ENCODE results near the gene ADGRF4.
A peak's percentile ranks its signal among the peaks of the same experiment; 100 is the strongest.

ADGRF4 gene

GRCh38 chr6:47698342-47698787 is at the start of gene ADGRF4:
ADGRF4 (plus strand) TSS chr6:47698580; CDS start chr6:47707246, 8,666 bp downstream.
- DNase-seq = no peak

DNA sequence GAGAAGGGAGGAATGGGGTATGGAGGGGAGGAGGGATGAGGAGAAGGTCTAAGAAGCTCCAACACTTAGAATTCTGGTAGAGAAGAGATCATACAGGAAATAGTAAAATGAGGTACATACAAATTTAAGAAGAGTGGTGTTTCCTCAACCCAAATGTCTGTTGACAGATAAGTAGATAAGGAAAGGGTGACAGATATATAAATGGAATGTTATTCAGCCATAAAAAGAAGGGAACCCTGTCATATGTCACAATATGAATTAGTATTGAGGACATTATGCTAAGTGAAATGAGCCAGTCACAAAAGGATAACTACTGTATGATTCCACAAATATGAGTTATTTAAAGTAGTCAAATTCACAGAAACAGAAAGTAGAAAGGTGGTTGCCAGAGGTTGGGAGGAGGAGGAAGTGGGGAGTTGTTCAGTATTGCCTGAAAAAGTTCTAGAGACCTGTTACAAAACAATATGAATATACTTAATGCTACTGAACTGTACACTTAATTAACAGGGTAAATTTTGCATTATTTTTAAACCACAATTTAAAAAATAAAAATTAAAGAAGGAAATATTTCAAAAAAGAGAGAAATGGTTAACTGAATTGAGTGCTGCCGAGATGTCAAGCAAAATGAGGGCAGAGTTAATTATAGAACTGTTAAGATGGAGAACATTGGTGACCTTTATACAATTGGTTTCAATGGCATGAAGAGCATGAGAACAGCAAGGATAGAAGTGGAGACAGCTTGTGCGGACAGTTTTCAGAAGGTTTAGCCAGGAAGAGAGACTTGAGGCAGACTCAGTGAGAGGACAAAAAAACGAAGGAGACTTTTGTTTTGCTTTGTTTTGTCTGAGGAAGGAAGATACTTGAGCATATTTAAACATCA is 47.6 kb upstream of the ADGRF4 start:
- DNase-seq = no peak

- no peak for DNase-seq
These were observed 46.9 kb upstream of the ADGRF4 start for GRCh38 chr6:47651505-47651944.

- DNase-seq = no peak
These were observed 44.7 kb upstream of the ADGRF4 start for GRCh38 chr6:47653706-47654105.

DNA sequence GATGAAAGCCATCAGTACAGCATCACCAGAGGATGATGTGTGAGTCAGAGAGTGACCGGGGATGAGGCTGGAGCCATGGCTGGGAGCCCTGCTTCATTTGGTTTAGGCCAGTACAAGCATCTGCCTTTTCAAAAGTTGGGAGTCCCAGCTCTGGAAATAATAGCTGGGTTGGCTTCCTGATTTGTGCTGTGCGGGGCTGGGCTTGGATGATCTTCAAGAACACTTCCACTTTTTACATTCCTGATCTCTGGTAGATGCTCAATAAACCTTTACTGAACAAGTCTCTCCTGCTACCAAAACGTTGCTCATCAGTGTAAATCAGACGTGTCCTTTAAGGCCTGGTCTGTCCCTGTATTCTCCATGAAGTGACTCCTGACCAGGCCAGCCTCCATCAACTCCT is 44.1 kb upstream of the ADGRF4 start:
- no peak for DNase-seq

DNA sequence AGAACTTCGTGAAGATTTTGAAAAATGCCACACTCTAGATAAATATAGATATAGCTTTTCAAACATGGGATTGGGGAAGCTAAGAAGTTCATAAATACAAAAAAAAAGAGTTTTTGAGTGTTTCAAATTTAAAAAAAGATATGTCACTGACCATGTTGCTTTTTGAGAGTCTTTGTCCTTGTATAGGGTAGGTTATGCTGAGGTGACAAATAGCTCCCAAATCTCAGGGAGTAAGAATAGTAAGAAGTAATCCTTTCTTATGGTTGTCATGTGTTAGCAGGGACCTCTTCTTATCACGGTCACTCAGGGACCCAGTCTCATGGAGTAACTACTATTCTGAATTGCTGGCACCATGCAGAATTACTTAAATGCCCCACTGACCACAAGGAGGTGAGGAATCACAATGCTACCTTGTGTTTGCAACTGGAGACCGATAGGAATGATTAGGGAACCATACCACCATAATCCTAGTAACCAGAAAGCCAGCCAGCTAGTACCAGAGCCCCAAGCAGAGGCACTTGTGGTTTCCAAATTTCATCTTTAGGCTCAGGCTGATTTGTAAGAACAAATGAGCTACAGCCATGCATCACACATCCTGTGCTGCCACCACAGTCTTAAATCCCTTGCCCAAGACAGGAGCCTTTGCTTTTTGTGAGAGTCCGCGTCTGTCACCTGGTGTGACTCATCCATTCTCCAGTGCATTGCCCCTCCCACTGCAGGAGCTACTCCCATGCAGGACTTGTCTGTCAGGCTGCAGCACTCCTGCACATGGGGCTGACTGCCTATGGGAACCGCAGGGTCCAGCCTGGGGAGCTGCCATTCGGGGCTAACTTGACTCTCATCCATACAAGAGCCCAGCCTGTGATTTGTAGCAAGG is 42.4 kb upstream of the ADGRF4 start:
- DNase-seq = no peak

DNA sequence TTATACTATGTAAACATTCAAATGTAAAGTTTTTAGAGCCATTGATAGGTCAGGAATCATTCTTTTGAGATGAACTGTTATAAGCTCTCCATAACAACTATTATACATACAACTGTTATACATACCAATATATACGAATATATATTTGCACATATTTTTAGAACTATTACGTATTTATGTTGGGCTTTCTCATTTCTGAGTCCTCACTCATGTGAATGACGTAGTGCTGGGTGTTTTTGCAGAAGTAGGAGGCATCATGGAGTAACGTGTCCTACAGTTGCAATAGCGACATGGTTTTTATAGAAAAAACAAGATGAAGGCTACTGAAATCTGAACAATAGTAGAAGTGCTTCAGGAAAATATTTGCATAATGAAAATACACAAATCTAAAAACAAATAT is 36.4 kb upstream of the ADGRF4 start:
- DNase-seq = no peak

DNA sequence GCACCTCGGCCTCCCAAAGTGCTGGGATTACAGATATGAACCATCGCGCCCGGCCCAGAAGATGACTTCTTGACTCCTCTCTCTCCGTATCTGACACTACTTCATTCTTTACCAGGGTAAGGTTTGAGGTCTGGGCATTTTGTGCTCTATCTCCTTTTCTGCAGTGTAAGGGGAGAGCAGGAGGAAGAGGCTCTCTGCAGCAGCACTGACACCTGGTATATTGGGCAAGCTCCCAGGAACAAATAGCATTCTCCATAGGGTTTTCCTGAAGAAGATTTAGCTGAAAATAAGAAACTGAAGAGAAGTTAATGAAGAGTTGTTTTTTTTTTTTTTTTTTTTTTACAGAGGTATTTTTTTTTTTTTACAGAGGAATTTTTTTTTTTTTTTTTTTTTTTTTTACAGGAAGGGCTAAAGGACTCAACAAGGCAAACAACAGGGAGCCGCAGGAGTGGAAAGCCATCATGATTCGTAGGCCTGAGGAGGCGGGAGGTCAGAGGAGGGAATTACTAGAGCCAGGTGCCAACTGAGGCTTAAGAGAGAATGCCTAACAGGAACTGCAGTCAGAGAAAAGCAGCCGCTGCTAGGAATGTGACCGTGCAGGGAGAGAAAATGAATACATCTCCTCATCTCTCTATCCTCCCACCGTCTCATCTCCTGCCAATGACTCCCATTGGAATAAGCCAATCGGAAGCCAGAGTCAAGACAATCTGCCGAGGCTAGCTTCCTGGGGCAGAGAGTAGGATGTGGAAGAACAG is 34.7 kb upstream of the ADGRF4 start:
- DNase-seq = no peak

DNA sequence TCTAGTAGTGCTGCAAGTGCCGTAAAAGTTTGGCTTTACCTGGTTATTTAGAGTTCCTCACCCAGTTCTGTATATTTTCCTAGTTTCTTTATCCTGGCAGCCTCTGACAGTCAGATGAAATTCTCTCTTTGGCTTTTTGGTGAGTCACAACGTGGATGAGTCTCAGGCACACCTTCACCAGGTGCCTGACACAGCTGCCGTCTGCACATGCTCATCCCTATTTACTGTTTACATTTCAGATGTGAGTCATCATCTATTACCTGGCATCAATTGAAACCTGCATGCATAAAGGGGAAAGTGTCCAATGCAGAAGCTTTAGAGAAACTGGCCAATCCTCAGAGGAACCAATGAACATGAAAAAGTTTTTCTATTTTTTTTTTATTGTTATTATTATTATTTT is 33.3 kb upstream of the ADGRF4 start:
- peak; percentile 13 for DNase-seq

DNA sequence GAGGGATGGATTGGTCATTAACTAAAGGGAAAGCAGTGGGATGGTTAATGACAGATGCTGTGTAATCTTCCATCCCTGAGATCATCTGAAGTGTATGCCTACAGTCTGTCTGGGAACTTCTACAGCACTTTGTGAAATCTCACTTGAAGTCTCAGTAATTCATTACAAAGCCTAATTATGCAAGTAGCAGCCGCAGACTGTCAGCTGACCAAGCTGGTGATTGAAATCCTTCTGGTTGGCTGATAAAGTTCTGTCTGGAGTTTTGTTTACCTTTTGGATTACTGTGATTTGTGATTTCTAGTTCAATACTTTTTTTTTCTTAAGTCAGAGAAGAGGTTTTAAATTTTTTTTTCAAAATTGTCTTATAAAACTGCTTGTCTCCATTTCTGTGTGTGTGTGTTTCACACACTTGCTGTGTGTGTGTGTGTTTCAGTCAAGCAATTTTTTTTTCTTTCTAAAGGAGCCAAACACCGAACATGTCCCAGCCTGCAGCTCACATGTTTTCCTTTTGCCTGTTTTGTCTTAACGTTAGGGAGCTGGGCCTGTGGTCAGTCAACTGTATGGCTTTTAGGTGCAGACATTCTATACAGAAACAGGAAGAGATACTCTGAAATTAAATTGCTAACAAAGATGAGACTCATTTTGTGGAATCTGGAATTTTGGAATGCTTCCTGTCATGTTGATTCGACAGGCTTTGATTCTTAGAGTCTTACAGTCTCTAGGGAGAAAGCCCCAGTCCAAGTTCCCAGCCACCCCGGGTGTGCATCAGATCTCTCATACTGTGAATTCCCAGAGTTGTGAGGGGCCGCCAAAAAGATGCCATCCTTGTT is 28.5 kb upstream of the ADGRF4 start:
- DNase-seq = no peak

DNA sequence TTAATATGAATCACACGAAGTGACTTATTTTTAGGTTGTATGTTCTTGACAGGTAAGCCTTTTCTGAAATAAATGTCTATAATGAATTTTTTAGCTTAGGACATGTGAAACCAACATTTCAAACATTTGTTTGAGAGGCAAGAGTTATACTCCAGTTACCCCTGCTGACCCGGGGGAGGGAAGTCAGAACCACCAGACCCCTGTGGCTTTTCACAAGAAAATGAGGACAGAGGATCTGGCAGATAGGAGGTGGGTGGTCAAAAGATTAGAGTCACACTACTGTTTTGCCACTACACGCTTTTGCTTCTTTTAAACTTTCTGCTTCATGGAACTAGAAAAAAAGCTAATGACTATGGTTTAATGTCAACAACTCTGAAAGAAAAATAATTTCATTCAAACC is 27.5 kb upstream of the ADGRF4 start:
- DNase-seq = no peak

DNA sequence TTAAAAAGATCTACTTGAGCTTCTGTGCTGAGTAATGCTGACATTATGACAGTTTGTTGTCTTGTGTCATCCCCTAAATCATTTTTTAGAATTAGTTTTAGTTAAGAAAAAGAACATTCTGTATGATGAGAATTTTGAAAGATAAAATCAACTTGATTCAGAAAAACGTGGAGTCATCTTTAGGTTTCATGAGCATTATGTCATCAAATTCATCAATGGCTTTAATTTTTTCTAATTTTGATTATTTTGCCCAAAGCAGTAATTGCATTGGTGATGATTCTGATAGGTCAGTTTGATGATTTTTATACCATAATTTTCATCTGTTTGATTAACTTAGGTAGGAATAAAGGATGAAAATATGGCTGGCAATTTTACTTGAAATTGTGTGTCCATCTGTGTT is 26.6 kb upstream of the ADGRF4 start:
- no peak for DNase-seq

GRCh38 chr6:47672816-47673215 is 25.6 kb upstream of the ADGRF4 start:
- no peak for DNase-seq

DNA sequence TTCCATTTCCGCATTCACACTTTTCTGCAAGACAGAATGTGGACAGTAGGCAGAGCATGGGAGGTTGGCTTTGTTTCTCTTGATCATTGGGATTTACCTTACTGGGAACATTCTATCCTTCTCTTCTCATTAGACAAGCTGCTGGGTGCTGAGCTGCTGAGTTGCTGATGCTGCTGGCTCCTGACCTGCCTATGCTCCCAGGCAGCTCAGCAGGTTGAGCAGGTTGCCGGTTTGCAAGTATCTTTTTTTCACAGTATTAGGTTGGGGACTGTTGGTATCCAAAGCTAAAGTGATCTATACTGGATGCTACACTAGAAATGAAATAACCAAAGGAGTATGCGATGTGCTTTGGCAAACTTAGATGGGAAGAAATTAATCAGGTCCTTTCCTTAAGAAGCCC is 23.7 kb upstream of the ADGRF4 start:
- no peak for DNase-seq

- no peak for DNase-seq
These were observed 20.8 kb upstream of the ADGRF4 start for GRCh38 chr6:47677381-47678100.

GRCh38 chr6:47678739-47679138 is 19.6 kb upstream of the ADGRF4 start:
- no peak for DNase-seq

DNA sequence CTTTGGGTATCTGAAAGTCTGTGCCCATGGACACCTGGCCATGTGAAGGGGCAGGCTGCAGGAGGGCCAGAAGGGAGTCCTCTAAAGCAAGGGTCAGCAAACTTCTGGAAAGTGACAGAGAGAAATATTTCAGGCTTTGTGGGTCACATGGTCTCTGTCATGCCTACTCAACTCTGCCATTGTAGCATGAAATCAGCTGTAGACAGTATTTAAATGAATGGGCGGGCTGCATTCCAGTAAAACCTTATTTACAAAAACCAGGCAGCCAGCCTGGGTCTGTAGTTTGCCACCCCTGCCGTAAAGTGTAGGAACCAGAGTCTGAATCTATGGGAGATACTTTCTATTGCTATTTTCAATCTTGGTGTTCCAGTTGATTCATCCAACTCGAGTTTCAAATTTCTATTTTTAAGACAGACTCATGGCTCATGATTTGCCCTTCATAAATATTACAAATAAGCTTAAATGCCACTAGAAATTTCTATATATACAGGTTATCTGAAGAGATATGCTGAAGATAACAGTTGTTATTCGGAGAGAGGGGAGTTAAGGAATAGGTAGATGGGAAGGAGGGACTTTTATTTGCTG is 19.0 kb upstream of the ADGRF4 start:
- no peak for DNase-seq

- no peak for DNase-seq
These were observed 18.3 kb upstream of the ADGRF4 start for GRCh38 chr6:47680051-47680450.

DNA sequence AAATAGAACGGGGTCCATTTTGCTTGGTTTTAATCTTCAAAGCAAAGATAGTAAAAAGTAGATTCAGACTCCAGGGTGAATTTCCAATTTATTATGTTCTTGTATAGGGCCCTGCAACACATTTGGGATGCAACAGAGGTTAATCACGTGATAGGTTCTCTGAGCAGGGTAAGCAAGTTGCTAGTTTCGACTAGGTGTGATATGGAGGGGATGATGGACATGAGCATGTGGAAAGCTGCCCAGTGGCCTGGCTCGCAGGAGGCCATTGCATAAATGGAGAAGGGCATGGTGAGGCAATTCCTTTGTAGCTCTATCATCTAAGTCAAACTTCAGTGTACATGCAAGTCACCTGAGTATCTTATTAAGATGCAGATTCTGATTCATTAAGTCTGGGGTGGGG is 17.7 kb upstream of the ADGRF4 start:
- no peak for DNase-seq

DNA sequence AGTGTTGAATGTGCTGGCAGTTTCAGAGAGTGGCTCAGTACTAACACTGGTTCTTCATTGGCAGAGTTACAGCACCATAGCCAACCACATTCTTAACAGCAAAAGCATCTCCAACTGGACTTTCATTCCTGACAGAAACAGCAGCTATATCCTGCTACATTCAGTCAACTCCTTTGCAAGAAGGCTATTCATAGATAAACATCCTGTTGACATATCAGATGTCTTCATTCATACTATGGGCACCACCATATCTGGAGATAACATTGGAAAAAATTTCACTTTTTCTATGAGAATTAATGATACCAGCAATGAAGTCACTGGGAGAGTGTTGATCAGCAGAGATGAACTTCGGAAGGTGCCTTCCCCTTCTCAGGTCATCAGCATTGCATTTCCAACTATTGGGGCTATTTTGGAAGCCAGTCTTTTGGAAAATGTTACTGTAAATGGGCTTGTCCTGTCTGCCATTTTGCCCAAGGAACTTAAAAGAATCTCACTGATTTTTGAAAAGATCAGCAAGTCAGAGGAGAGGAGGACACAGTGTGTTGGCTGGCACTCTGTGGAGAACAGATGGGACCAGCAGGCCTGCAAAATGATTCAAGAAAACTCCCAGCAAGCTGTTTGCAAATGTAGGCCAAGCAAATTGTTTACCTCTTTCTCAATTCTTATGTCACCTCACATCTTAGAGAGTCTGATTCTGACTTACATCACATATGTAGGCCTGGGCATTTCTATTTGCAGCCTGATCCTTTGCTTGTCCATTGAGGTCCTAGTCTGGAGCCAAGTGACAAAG is 17.0 kb upstream of the ADGRF4 start:
- DNase-seq = no peak
